Activated T-cell treated with anti-CD3 and anti-CD28 coated beads, Interleukin-2, amount 50 U/mL, for 24 hours (primary cell): ENCODE results near the gene ZNF148.

Experiments
- DNase-seq: peaks from one replicate; pipeline ENCODE4 v3.0.0-alpha.2; 2020
- H3K27ac Mint-ChIP-seq: 2 replicates; pipeline ENCODE4 v1.8.0; 2020; ENCODE audit warnings: mild to moderate bottlenecking, mixed read lengths
- H3K27me3 Mint-ChIP-seq: 2 replicates; pipeline ENCODE4 v1.8.0; 2020; ENCODE audit warnings: mixed read lengths
- H3K36me3 Mint-ChIP-seq: 2 replicates; pipeline ENCODE4 v1.8.0; 2020; ENCODE audit warnings: low read depth, mixed read lengths
- H3K4me1 Mint-ChIP-seq: 2 replicates; pipeline ENCODE4 v1.8.0; 2020; ENCODE audit warnings: low read depth, mixed read lengths
- H3K4me3 Mint-ChIP-seq: 2 replicates; pipeline ENCODE4 v1.8.0; 2020; ENCODE audit warnings: mild to moderate bottlenecking, moderate library complexity, mixed read lengths
- H3K9me3 Mint-ChIP-seq: 2 replicates; pipeline ENCODE4 v1.8.0; 2020; ENCODE audit warnings: mixed read lengths

The ZNF148 gene

DNA sequence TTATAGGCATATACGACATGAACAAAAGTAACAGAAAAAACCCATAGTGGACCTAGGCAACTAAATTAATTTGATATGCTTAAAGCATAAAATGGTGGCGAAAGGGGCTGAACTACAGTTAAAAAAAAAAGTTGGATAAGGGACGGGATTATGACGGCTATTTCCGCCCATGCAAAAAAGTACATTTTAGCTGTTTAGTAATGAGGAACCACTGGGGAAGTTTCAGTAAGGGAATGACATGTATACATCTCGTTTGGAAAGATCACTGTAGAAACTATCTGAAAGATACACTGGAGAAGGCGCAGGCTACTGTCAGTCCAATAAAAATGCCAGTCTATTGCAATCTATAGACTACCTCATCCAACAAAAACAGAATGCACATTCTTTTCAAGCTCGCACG lies 65.6 kb downstream of the ZNF148 start:
- Mint-ChIP-seq H3K36me3 (peaks cover 75% of the 10 kb centered on the region), H3K27me3 (no peaks in the 10 kb centered on the region), H3K27ac (no peak overlapping the region), H3K9me3 (no peaks in the 10 kb centered on the region), H3K4me3 (no peak overlapping the region), H3K4me1 (peaks cover 63% of the 10 kb centered on the region)
- DNase-seq, result no peak

DNA sequence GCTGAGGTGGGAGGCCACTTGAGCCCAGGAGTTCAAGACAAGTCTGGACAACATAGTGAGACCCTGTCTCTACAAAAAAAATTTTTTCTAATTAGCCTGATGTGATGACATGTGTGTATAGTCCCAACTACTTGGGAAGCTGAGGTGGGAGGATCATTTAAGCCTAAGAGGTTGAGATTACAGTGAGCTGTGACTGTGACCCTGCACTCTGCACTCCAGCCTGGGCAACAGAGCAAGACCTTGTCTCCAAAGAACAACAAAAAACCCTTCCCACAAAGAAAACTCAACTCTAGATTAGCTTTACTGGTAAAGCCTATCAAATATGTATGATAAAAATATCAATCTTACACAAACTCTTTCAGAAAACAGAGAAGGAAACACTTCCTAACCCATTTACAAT lies 68.5 kb downstream of the ZNF148 start:
- peaks cover 52% of the 10 kb centered on the region for H3K4me1 Mint-ChIP-seq
- H3K4me3 Mint-ChIP-seq, result no peak overlapping the region
- DNase-seq, result no peak
- peaks cover 71% of the 10 kb centered on the region for H3K36me3 Mint-ChIP-seq
- H3K27ac Mint-ChIP-seq, result no peak overlapping the region
- H3K27me3 Mint-ChIP-seq, result no peaks in the 10 kb centered on the region
- H3K9me3 Mint-ChIP-seq, result no peaks in the 10 kb centered on the region

DNA sequence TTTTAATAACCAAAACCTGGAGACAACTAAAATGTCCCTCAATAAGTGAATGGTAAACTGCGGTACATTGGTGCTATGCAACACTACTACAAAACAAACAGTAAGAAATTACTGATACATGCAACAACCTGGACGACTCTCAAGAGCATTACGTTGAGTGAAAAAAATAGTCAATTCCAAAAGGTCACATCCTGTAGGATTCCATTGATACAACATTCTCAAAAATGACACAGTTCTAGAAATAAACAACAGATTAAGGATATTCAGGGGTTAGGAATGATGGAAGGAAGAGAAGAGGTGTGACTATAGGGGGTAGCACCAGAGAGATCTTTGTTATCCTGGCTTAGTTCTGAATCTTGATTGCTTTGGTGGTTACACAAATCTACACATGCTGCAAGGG lies 72.2 kb downstream of the ZNF148 start:
- Mint-ChIP-seq H3K4me3 (no peak overlapping the region), H3K9me3 (no peaks in the 10 kb centered on the region), H3K36me3 (peaks cover 52% of the 10 kb centered on the region), H3K4me1 (peaks cover 33% of the 10 kb centered on the region), H3K27ac (no peak overlapping the region), H3K27me3 (no peaks in the 10 kb centered on the region)
- no peak for DNase-seq

DNA sequence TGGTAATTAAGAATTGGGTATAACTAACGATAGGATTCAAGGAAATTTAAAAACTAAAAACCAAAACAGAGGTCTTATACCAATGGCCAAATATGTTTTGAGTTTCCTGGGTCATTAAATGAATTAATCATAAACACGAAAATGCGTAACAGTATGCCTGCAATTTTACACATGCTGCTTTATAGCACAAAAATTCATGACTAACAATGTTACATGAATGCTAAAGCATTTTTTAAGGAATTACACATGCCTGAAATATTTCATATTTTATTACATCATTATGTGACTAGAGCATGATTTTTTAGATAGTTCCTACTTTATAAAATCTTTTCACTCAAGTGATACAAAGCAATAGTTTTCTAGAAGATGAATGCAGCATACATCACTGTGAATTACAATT lies 74.7 kb downstream of the ZNF148 start:
- DNase-seq, result no peak
- H3K36me3 Mint-ChIP-seq, result peaks cover 37% of the 10 kb centered on the region
- H3K9me3 Mint-ChIP-seq, result no peaks in the 10 kb centered on the region
- H3K4me1 Mint-ChIP-seq, result peaks cover 33% of the 10 kb centered on the region
- no peaks in the 10 kb centered on the region for H3K27me3 Mint-ChIP-seq
- no peak overlapping the region for H3K4me3 Mint-ChIP-seq
- H3K27ac Mint-ChIP-seq, result no peak overlapping the region

DNA sequence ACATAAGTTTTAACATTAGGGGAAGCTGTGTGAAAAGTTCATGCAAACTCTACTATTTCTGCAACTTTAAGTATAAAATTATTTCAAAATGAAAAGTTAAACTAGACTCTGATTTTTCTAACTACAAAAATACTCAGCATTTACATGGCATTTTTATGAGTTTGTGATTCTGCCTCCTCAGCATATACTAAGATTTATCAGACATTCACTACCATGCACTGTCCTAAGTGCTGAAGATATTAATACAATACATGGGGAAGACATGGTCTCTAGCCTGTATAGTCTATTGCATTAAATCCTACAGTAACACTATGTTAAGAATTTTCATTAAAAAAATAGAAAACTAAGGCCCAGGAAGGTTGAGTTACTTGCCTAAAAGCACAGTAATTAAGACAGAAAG lies 80.7 kb downstream of the ZNF148 start:
- peaks cover 53% of the 10 kb centered on the region for H3K4me1 Mint-ChIP-seq
- H3K36me3 Mint-ChIP-seq, result peaks cover 18% of the 10 kb centered on the region
- H3K27me3 Mint-ChIP-seq, result no peaks in the 10 kb centered on the region
- H3K9me3 Mint-ChIP-seq, result no peaks in the 10 kb centered on the region
- no peak for DNase-seq
- no peak overlapping the region for H3K4me3 Mint-ChIP-seq
- no peak overlapping the region for H3K27ac Mint-ChIP-seq

DNA sequence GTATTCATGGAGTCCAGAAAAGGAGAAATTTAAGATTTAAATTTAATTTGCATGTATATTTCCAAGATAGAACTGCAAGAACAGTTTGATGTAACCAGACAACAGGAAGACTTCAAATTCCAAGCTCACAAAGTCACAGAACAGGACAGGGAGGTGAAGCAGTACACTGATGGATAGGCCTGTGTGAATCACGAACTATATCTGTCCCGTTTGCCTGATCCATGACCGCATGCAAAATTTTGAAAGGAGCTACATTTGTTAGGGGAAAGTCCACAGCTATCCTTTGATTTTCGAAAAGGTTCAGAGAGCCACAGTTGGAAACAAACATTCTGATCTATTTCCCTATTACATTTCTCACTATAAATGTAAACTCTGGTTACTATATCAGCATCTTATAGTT lies 83.1 kb downstream of the ZNF148 start:
- peaks cover 51% of the 10 kb centered on the region for H3K4me1 Mint-ChIP-seq
- no peak overlapping the region for H3K27ac Mint-ChIP-seq
- no peak for DNase-seq
- peaks cover 38% of the 10 kb centered on the region for H3K36me3 Mint-ChIP-seq
- H3K4me3 Mint-ChIP-seq, result no peak overlapping the region
- H3K27me3 Mint-ChIP-seq, result no peaks in the 10 kb centered on the region
- H3K9me3 Mint-ChIP-seq, result no peaks in the 10 kb centered on the region

DNA sequence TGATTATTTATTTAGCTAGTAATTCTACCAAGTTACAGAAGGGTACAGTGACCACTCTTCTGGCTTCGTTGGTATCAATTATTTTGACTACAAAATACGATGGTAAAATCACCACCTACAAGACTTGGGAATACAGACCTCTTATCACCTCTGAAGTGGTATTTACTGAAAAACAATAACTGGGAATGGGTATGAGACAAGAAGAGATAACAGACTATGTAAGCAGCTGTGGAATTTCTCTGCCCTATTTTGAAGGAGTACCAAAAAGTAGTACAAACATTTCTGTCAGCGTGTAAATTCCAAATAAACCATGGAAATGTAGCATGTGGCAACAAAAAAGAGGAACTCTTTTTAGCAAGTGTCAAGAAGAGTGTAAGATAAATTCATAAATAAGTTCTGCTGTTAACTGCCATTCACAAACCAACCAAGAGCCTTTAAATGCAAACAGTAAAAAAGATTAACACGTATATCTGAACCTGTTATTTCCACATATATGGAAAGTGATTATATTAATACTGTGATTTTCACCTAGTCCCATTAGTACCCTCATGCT lies 85.6 kb downstream of the ZNF148 start:
- Mint-ChIP-seq H3K27ac (no peak overlapping the region), H3K4me1 (peaks cover 51% of the 10 kb centered on the region), H3K9me3 (no peaks in the 10 kb centered on the region)

GRCh38 chr3:125287248-125287647 lies 87.9 kb downstream of the ZNF148 start:
- Mint-ChIP-seq H3K4me3 (no peak overlapping the region), H3K27ac (no peak overlapping the region), H3K9me3 (no peaks in the 10 kb centered on the region), H3K27me3 (no peaks in the 10 kb centered on the region), H3K36me3 (peaks cover 54% of the 10 kb centered on the region), H3K4me1 (peaks cover 44% of the 10 kb centered on the region)
- no peak for DNase-seq

More for the DNA sequence above, 85.6 kb downstream of the ZNF148 start:
- H3K36me3 Mint-ChIP-seq, result peaks cover 50% of the 10 kb centered on the region
- DNase-seq, result no peak
- H3K4me3 Mint-ChIP-seq, result no peak overlapping the region
- H3K27me3 Mint-ChIP-seq, result no peaks in the 10 kb centered on the region

GRCh38 chr3:125281381-125281780 lies 93.7 kb downstream of the ZNF148 start:
- H3K36me3 Mint-ChIP-seq, result peaks cover 64% of the 10 kb centered on the region

DNA sequence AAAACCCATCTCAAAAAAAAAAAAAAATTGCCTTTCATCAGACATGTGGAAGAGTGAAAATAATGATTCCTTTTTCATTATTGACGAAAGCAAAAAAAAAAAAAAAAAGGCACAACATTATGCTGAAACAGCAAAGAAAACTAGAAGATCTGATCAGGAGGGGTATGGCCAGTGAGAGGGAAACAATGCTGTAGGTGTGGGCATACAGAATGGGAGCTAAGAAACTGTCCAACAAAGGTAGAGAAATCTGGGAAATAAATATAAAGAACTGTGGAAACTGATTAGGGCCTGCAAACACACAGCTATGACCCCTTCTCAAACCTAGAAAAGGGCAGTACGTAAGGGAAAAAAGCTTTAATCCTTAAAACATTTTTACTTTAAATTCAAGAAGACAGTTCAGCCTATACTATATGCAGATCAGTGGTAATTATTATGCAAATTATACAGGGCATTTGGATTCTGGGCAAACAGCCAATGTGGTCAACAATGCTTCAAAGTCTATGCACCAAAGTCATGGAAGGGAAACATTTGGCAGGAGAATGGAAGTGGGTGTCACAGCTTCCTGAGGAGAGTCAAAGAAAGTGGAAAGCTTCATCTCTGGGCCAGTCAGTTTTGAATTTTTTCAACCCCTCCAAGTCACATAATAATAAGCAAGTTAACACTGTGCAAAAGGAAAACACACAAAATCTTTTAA lies 94.3 kb downstream of the ZNF148 start:
- Mint-ChIP-seq H3K27me3 (no peaks in the 10 kb centered on the region), H3K4me3 (no peak overlapping the region), H3K4me1 (peaks cover 11% of the 10 kb centered on the region), H3K9me3 (no peaks in the 10 kb centered on the region), H3K36me3 (peaks cover 62% of the 10 kb centered on the region), H3K27ac (no peak overlapping the region)
- no peak for DNase-seq

More at GRCh38 chr3:125281381-125281780, 93.7 kb downstream of the ZNF148 start:
- Mint-ChIP-seq H3K9me3 (no peaks in the 10 kb centered on the region), H3K4me1 (peaks cover 12% of the 10 kb centered on the region), H3K4me3 (no peak overlapping the region), H3K27ac (no peak overlapping the region), H3K27me3 (no peaks in the 10 kb centered on the region)
- no peak for DNase-seq

- Mint-ChIP-seq H3K4me1 (peaks cover 6% of the 10 kb centered on the region), H3K27me3 (no peaks in the 10 kb centered on the region), H3K27ac (no peak overlapping the region), H3K9me3 (no peaks in the 10 kb centered on the region), H3K4me3 (no peak overlapping the region), H3K36me3 (peaks cover 66% of the 10 kb centered on the region)
- DNase-seq, result no peak
Measured at GRCh38 chr3:125278155-125278554, 97.0 kb downstream of the ZNF148 start.

GRCh38 chr3:125271127-125271526 lies 104.0 kb downstream of the ZNF148 start:
- no peaks in the 10 kb centered on the region for H3K9me3 Mint-ChIP-seq
- H3K4me1 Mint-ChIP-seq, result peaks cover 17% of the 10 kb centered on the region
- H3K27ac Mint-ChIP-seq, result no peak overlapping the region
- H3K36me3 Mint-ChIP-seq, result peaks cover 66% of the 10 kb centered on the region
- no peak overlapping the region for H3K4me3 Mint-ChIP-seq
- DNase-seq, result no peak
- H3K27me3 Mint-ChIP-seq, result no peaks in the 10 kb centered on the region

GRCh38 chr3:125267460-125267859 lies 107.7 kb downstream of the ZNF148 start:
- H3K36me3 Mint-ChIP-seq, result peaks cover 70% of the 10 kb centered on the region
- no peak overlapping the region for H3K27ac Mint-ChIP-seq
- DNase-seq, result no peak
- H3K4me3 Mint-ChIP-seq, result no peak overlapping the region
- H3K4me1 Mint-ChIP-seq, result peaks cover 20% of the 10 kb centered on the region
- no peaks in the 10 kb centered on the region for H3K27me3 Mint-ChIP-seq
- H3K9me3 Mint-ChIP-seq, result no peaks in the 10 kb centered on the region

DNA sequence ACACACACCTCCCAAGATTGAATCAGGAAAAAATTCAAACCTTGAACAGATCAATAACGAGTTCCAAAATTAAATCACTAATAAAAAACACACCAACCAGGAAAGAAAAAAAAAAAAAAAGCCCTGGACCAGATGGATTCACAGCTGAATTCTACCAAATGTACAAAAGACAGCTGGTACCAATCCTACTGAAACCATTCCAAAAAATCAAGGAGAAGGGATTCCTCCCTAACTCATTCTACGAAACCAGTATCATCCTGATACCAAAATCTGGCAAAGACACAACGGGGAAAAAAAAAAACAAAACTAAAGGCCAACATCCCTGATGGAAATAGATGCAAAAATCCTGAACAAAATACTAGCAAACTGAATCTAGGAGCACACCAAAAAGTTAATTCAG lies 108.2 kb downstream of the ZNF148 start:
- peaks cover 20% of the 10 kb centered on the region for H3K4me1 Mint-ChIP-seq
- no peak overlapping the region for H3K4me3 Mint-ChIP-seq
- H3K36me3 Mint-ChIP-seq, result peaks cover 69% of the 10 kb centered on the region
- no peak overlapping the region for H3K27ac Mint-ChIP-seq
- no peaks in the 10 kb centered on the region for H3K27me3 Mint-ChIP-seq
- DNase-seq, result no peak
- no peaks in the 10 kb centered on the region for H3K9me3 Mint-ChIP-seq

- Mint-ChIP-seq H3K27me3 (no peaks in the 10 kb centered on the region), H3K4me3 (no peak overlapping the region), H3K36me3 (peaks cover 69% of the 10 kb centered on the region), H3K4me1 (peaks cover 18% of the 10 kb centered on the region), H3K9me3 (peaks cover 5% of the 10 kb centered on the region), H3K27ac (no peak overlapping the region)
- no peak for DNase-seq
Measured at GRCh38 chr3:125262161-125262560, 113.0 kb downstream of the ZNF148 start.
